HG02973 (cell line): ENCODE results near the gene DNAH2.

Experiments
- ATAC-seq: cut with Tn5 transposase; IDR thresholded peaks from one replicate; pipeline ENCODE4 v1.9.1; 2021; ENCODE audit warnings: moderate library complexity; ENCODE audit not compliant: unreplicated experiment

DNAH2 gene

GRCh38 chr17:7703584-7704479, 13.7 kb upstream of the DNAH2 start:
- ATAC-seq: no peak

GRCh38 chr17:7704601-7705268, 12.8 kb upstream of the DNAH2 start, which contains the start of gene EFNB3:
EFNB3 (plus strand) TSS chr17:7705202; CDS start chr17:7705599, 397 bp downstream.
- no peak for ATAC-seq

- no peak for ATAC-seq
These were observed 12.0 kb upstream of the DNAH2 start for GRCh38 chr17:7705269-7706255.

- no peak for ATAC-seq
These were observed 10.8 kb upstream of the DNAH2 start for GRCh38 chr17:7706631-7707354.

- no peak for ATAC-seq
These were observed 10.1 kb upstream of the DNAH2 start for GRCh38 chr17:7707446-7707845.

- no peak for ATAC-seq
These were observed 9.4 kb upstream of the DNAH2 start for GRCh38 chr17:7707858-7708750.

GRCh38 chr17:7709031-7709430, 8.5 kb upstream of the DNAH2 start:
- ATAC-seq: no peak

GRCh38 chr17:7710301-7710700, 7.2 kb upstream of the DNAH2 start:
- no peak for ATAC-seq

- no peak for ATAC-seq
These were observed 6.3 kb upstream of the DNAH2 start for GRCh38 chr17:7711051-7711755.

GRCh38 chr17:7712111-7712771, 5.3 kb upstream of the DNAH2 start:
- ATAC-seq: no peak

- ATAC-seq: no peak
These were observed 3.8 kb upstream of the DNAH2 start for GRCh38 chr17:7713782-7714181.

- ATAC-seq: no peak
These were observed 2.6 kb upstream of the DNAH2 start for GRCh38 chr17:7714721-7715594.

- ATAC-seq: no peak
These were observed 1.3 kb upstream of the DNAH2 start for GRCh38 chr17:7715936-7716886.

- ATAC-seq: no peak
These were observed 309 bp downstream of the DNAH2 start for GRCh38 chr17:7717756-7718350.

- no peak for ATAC-seq
These were observed 2.1 kb downstream of the DNAH2 start for GRCh38 chr17:7719661-7720060.

- no peak for ATAC-seq
These were observed 2.6 kb downstream of the DNAH2 start for GRCh38 chr17:7720125-7720524.
